ENCODE data around the gene KRT85.

Gene KRT85

DNA sequence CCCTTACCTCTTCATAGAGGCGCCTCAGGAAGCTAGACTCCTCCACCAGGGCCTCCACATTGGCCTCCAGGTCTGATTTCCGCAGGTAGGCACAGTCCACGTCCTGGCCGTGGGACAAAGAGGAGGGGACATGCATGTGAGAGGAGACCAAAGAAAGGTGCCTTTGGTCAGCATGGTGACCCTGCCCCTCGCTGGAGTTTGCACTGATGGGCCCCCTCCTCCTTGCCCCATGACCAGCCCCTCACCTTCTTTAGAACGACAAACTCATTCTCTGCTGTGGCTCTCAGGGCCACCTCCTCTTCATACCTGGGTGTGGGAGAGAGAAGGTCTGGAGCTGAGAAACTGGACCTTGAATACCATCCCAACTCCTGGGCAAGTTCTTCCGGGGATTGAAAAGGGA, 3.2 kb downstream of the KRT85 start:
- DNase-seq: no peak

DNA sequence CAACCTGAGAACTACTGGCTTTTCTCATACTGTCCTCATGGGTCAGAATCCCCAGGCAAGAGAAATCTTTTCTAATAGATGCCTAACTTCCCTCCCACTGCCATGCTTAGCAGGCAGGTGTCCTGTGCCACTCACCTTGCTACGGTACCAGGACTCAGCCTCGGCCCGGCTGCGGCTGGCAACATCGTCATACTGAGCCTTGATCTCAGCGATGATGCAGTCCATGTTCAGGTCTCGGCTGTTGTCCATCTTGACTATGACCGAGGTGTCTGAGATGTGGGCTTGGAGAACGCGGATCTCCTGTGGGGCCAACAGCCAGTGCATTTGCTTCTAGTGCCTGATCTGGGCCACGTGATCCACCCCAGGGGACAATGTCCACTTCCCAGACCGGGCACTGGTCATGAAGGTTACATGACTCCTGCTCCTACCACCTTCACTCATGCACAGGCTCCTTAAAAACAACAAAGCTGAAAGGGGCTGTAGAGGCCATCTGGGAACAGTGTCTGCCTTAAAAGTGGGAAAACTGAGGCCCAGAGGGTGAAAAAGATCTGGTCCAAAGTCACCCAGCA, 4.1 kb downstream of the KRT85 start:
- DNase-seq: no peak

DNA sequence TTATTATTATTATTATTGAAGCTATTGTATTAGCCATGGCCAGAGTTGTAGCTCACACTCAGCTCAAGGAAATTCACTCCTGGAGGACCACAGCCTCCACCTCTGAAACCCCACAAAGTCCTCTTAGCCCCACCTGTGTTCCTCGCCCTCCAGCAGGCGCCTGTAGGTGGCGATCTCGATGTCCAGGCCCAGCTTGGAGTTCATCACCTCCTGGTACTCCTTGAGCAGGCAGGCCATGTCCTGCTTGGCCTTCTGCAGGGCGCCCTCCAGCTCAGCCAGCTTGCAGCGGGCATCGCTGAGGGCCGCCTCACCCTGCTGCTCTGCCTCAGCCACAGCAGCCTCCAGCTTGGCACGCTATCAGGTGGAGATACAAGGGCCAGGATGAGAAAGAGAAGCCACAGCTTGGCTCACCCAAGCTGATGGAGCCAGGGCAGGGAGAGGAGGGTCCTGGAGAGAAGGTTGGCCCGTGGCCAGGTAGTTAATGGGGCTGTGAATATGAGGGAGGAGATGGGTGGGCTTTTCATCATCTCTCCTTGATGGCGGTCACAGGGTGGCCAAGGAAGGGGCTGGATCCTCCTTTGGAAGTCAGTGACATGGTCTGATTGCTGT, 5.1 kb downstream of the KRT85 start:
- no peak for DNase-seq

DNA sequence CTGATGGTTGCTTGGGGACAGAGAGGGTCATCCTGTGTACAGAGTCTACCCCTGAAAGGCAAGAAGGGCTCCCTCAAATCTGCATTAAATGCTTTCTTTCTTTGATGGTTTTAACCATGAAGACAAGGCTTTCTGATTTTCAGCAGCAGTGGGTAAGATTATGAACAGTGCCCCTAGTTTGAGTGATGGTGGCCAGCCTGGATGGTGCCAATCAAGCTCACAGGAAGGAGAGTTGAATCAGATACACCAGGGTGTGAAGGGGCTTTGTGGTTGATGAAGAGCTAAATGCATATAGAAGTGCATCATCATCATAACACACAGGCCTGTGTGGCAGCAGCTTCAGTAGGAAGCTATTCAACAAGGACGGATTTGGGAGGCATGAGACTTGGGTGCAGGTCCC, 5.7 kb downstream of the KRT85 start:
- no peak for DNase-seq

DNA sequence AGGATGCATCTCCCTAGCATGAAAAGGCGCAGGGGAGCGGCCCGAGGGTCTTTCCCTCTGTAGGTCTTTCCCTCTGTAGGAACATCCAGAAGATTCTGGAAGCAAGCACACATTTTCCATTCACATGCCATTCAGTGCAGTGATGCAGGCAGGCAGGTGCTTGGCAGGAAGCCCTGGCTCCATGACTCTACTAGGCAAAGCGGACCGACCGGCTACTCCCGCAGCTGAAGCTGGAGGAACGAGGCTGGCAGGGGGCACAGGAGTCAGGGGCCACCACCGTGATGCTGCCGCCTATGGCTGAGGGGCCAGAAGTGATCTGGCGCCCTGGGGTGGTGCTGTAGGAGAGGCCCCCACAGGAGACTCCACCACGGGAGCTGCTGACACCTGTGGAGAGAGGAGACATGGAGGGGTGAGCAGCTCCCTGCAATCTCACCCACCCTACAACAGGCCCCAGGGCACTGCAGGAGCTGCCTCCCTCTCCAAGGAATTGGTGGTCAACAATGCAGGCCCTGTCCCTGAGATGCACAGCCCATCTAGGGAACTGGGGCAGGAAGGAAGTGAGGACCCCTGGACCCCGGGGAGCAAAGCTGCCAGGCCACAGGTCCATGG, 6.5 kb downstream of the KRT85 start:
- no peak for DNase-seq

DNA sequence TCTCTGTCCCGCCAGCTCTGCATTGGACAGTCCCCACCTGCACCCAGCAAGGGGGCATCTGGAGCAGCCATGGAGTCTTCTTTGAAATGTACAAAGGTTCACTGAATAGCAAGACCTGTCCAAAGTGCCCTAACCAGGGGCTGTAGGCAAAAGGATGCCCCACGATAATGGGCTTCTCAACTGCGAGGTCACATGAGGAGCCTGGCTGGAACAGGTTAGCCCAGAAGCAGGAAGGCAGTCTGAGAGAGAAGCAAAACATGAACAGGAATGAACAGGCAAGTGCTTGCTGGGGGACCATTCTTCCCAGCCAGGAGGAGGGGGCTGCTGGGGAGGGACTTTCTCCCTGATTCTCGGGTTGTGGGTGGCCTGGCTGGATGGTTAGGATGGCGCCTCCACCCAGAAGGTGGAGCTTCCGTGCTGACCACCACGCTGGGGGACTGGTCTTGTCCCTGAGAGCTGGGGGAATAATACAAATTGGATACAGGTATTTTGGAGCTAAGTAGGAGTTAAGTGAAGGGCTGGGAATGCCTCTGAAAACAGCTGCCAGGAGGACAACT, 7.1 kb downstream of the KRT85 start:
- no peak for DNase-seq

DNA sequence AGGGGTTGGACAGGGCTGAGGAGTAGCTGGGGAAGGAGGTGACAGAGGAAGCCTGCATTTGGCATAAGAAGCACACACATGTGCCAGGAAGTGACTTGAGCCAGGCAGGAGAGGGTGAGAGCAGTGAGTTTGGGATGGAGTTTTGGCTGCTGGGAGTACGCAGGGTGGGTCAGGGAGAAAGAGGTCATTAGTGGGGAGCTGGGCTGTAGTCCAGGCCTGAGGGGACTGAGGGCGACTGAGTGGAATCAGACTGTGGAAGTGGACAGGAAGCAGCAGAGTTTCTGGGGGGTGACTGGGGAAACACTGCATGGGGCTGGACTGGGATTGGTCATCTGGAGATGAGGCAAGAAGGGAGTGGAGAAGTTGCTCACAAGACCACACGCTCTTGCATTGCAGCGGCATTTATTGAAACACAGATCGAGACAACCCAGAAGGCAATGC, 7.6 kb downstream of the KRT85 start:
- DNase-seq: no peak

DNA sequence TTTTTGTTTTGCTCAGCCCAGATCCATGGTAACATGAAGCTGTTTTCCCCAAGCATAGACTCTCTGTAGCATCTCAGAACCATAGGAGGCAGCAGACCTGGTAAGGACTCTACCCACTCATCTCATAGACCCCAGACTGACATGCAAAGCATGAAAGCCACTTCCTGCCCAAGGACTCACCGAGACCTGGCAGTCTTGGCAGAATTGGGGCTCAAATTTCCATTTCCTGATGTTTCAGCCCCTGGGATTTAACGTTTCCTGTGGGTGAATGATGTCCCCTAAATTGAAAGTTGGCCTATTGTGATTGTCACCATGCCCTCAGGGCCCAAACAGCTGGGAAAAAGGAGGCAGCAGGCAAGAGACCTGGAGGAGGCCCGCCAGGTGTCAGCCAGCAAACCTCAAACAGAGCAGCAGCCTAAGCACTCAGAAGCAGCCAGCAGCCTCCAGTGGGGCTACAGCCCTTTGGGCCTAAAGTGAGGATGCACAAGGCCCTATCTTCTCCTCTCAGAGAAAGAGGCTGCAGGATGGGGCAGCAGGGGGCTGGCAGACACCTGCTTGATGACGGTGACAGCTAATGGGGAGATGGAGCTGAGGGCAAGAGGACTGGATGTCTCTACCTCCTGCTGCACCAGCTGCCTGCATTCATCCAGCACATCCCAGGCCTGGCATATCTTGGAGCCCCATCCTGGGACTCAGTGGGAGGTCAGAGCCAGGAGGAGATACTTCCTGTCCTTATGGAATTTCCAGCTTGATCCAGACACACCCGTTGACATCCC, 8.5 kb downstream of the KRT85 start:
- DNase-seq: no peak

DNA sequence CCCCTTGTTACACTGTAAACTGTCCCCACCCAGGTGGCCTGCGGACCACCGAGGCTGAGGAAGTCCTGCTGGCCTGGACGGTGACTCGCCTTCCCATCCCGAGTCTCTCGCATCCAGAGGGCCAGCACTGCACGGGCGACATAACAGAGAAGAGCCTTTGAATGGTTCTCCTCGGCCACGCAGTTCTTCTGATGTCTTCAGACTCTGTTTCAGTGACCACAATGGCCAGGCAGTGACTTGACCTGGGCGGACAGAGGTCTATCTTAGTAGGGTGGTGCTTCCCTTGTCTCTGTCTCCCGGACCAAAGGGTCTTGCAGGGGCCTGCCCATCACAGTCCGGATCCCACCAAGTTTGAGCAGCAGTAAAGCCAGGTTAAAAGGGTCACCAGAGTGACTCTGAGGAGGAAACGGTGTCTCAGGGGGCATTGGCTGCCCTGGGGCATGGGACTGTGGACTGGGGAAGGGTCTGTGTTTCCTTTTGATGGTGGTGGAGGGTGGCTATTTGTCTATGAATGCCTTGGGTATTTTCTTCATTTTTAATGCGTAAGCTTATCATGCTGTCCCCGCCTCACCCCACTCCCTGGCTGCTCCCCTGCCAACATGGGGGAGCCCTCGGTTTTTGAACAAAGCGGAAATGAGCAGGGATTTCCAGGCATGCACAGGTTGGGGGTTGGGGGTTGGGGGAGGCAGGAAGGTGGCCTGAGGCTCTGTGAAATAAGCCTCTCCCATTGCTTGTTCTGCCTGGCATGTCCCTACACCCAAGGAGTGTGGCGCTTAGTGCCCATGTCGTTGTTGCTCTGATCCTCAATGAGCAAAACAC, 10.3 kb downstream of the KRT85 start:
- no peak for DNase-seq

DNA sequence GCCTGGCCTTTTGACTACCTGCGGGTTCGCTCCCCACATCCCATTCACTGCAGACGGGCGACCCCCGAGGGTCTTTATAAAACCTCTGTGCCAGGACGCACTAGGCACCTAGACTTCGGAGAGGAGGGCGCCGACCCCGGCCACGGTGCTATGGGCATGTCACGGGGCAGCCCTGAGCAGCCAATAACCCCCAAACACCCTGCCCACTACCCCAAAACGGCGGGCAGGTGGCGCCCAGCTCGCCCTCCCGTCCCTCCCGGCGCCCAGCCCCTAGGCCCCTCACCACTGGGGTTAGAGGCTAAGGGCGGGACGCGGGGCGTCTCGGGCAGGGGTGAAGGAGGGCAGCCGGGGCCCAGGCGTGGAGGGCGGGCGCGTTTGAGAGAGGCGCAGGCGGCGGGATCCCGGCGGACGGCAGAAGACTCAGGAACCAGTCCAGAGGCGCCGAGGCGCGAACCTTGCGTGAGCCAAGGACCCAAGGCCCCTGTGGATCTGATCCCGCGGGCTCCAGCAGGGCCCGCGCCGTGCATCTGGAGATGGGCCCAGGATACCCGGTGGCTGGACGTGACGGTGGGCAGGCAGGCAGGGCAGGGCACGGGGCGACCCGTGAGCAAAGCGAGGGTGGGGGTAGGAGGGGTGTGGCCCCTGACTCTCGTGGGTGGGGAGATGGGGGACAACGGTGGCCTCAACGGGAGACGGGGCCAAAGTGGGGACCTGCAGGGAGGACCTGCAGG, 11.1 kb downstream of the KRT85 start:
- DNase-seq: no peak

DNA sequence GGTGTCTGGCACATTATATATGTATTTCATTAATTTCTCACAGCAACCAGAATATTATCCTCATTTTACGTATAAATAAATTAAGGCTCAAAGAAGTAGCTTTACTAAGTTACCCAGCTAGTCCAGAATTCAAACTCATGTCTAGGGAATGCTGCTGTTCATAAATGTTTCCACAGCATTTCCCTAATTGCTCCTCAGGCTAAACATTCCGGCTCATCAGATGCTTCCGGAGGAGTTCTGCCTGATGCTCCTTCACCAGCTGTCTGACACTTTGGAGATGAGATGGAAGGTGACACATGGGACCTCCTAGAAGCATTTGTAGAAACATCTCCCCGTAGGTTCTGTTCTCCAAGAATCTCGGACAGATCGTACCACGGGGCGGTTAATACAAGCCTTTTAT, 12.1 kb downstream of the KRT85 start:
- DNase-seq: no peak

DNA sequence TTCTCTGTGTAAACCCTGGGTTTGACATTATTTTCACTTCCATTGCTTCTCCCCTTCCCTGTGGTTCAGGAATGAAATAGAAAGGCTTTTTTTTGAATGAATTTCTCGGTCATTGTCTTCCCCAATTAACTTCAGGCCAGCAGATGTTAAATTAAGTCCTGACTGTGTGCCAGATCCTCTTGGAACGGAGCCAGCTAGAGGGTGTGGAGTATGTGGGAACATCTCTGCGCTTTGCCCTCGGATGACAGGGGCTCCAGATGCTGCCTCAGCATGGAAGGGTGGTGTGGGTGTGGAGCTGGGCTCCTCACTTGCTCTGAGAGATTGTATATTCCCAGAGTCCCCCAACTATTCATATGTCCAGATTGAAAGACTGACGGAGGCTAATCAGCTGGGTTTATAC, 13.1 kb downstream of the KRT85 start:
- DNase-seq: peak; percentile 38

DNA sequence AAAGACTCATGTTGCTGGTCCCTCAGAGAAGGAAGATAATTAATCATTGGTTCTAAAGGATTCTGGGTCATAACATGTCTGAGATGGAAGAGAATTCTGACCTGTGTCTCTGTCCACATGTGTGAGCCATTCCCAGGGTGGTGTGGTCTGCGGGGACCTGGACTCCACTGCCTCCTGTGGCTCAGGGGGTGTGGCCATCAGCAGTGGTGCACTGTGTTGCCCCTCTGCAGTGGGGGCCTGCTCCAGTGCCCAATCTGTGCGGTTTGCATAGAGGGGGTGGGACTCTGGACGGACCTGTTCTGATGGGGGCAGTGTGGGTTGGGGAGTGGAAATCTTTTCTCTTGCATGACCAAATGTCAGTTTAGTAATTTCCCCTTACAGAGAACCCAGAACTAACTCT, 13.5 kb downstream of the KRT85 start:
- DNase-seq: no peak

DNA sequence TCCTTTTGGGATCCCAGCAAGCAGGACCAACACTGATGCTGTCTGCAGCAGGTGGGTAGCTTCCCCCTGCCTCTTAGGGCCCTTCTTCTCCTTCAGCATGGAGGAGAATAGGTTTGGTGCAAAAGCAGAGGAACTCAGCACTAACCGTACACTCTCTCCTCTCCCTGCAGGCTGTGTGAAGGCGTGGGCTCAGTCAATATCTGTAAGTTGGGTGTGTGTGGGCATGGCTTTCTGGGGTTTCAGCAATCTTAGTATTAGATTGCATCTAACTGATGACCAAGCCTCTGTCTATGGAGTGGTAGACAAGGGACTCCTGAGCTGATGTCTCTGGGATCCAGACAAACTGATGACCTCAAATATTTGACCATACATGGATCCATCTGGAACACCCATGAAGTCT, 14.3 kb downstream of the KRT85 start:
- no peak for DNase-seq

DNA sequence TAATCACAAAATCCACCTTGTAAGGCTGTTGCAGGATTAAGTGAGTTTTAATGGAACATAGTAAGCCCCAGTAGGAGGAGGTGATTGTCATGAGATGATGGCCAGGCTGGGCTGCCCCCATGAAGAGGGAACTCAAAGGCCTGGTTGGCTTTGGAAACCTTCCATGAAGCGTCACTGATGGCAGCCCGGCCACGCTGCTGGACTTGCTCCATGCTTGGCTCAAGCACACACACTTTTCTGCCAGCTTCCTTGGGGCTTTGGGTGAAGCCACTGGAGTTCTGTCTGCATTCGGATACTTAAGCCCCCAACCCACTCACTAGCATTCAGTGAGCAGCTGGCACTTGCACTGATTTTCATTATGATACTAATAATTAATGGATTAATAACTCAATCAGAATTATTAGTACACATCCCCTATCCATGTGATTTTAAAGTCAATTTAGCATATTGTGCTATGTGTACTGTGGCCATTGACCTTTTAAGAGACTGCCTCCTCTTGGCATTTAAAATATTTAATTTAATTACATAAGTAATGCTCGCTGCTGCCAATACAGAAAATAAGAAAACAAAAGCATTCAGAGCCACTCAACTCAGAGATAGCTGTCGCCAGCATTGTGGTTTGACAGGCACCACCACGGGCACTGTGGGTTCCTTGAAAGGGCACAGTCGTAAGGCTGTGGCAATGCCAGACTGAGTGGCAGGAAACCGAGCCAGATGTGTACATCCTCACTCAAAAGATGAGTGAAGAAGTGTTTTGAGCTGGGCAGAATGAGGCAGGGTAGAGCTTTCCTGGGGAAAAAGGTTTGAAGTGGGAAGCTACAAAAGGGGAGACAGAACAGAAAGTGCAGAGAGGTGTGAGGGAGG, 15.9 kb downstream of the KRT85 start:
- no peak for DNase-seq

DNA sequence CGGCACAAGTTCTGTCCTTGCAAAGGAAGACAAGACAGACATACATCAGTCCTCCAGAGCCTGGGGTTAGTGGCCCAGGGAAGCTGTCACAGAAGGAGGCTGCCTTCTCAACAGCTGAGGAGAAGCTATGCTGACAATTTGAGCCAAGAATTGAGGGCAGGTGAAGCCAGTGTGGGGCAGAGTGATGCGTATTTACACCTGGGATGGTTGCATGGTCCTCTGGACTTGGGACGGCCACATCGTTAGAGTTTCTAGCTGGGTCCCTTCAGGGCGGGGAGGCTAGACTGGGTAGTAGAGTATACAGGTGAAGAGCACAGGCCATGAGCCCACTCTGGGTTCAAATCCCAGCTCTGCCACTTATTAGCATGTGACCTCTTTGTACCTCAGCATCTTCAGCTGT, 16.5 kb downstream of the KRT85 start:
- no peak for DNase-seq

DNA sequence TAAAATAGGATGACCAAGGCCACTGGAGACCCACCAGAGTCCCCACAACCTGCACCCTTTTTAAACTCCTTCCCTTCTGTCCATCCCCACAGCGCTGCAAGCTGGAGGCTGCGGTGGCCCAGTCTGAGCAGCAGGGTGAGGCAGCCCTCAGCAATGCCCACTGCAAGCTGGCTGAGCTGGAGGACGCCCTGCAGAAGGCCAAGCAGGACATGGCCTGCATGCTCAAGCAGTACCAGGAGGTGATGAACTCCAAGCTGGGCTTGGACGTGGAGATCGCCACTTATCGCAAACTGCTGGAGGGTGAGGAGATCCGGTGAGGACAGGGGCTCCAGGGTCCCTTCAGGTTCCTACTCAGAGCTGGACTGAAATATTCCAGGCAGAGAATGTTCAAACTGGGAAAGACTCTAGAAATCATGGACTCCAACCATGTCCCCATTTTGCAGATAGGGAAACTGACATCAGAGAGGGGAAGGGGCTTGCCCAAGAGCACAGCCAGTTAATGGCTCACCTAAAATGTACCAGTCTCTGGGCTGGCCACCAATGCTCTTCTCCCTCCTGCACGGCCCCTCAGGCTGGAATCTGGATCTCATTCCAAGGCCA, 17.2 kb downstream of the KRT85 start:
- no peak for DNase-seq

DNA sequence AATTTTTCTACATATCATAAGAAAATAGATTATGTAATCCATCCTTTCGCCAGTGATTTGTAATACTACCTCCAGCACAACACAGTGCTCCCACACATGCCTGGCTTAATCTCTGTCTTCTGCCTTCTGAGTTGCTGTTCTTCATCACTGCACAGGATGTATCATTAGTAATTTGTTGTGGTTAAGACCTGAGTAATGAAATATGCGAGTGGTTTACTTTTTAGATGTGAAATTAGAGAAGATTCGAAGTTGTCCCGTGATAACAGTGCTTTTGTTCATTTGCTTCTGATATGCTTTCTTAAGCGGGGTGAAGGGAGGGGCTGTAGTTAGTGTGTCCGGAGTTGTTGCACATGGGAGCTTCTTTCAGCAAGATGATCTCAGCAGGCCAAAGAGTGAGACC, 18.1 kb downstream of the KRT85 start:
- no peak for DNase-seq

DNA sequence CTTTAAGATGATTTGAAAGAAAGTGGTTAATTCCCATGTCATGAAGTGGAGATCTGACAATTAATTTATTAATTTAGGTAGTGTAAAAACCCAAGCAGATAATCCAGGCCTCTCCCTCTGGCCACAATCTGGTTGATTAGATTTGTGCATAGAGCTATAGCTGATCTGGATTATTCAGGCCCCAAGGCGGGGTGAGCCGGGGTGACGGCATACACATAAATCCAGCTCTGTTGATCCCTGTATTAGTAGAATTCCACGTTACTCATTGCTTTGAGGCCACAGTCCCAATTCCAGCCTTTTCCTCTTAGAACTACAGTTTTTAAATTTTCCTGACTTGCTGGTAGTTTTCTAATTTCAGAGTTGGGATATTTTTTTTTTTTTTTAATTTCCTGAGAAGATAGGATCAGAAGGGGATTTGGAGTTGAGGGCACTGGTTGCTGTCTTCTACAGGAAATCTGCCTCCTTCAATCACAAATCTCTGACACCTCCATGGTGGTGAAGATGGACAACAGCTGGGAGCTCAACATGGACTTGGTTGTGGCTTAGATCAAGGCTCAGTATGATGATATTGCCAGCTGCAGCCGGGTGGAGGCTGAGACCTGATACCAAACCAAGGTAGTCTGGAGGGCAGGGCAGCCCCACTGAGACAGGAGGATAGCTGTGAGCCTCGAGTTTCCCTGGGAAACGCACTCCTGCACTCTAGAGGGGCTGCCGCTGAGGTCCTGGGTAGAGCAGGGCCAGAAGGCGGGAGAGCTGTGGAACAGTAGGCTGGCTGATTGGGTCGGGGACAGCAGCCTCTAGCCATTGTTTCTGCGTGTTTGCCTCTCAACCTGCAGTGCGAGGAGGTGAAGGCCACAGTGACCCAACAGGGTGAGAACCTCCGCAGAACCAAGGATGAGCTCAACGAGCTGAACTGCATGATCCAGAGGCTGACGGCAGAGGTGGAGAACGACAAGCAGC, 19.4 kb downstream of the KRT85 start:
- no peak for DNase-seq

DNA sequence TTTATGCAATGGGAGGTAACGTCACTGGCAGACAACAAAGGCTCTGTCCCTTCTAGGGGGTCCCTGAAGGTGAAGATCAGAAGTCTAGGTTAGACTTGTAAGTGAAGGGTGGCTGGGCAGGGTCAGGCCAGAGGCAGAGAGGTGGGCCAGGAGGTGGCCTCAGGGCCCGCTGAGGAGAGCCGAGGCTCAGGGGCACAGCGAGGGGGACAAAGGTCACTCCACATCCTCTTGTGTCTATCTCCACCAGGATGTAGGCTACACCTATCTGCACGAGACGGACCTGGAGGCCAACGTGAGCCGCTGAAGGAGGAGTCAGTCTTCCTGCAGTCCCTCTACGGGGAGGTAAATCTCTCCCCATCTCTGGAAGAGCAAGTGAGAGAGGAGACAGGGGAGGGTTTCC, 20.3 kb downstream of the KRT85 start:
- no peak for DNase-seq

All from NCI-H1105 (cell line).